ENCODE results near the gene SLC27A1.

The SLC27A1 gene

GRCh38 chr19:17448131-17448967 is 22.0 kb upstream of the SLC27A1 start, which contains the start of gene TMEM221 (continued):
- TF ChIP-seq, protein P1, sequence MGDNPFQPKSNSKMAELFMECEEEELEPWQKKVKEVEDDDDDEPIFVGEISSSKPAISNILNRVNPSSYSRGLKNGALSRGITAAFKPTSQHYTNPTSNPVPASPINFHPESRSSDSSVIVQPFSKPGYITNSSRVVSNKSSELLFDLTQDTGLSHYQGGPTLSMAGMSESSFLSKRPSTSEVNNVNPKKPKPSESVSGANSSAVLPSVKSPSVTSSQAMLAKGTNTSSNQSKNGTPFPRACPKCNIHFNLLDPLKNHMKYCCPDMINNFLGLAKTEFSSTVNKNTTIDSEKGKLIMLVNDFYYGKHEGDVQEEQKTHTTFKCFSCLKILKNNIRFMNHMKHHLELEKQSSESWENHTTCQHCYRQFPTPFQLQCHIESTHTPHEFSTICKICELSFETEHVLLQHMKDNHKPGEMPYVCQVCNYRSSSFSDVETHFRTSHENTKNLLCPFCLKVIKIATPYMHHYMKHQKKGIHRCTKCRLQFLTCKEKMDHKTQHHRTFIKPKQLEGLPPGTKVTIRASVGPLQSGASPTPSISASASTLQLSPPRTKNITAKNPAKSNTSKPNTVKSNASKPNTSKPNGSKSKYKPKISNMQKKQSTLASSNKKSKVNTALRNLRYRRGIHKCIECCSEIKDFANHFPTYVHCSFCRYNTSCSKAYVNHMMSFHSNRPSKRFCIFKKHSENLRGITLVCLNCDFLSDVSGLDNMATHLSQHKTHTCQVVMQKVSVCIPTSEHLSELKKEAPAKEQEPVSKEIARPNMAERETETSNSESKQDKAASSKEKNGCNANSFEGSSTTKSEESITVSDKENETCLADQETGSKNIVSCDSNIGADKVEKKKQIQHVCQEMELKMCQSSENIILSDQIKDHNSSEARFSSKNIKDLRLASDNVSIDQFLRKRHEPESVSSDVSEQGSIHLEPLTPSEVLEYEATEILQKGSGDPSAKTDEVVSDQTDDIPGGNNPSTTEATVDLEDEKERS (tag by site-specific recombination; IDR thresholded peaks at IDR 0.05): no peak
- TF ChIP-seq ZNF274 (IDR thresholded peaks at IDR 0.05; ENCODE audit: low read length): no peak
- TF ChIP-seq ZNF274 (tag by site-specific recombination; IDR thresholded peaks at IDR 0.05; ENCODE audit: borderline replicate concordance): no peak
- TF ChIP-seq KLF8 (tag by site-specific recombination; IDR thresholded peaks at IDR 0.05): peak; percentile 42; the same call in 1 of the 2 replicates
- TF ChIP-seq KLF9 (tag by site-specific recombination; IDR thresholded peaks at IDR 0.05; ENCODE audit: low read depth): peak; percentile 46; the same call in 1 of the 2 replicates
- no peak for TF ChIP-seq HOXD13 (CRISPR knock-in tag; IDR thresholded peaks at IDR 0.05; ENCODE audit: borderline replicate concordance)
- TF ChIP-seq ZNF677 (tag by site-specific recombination; IDR thresholded peaks at IDR 0.05): 0 out of 2 replicates have a peak, but pooled peaks have one; percentile 34
- no peak for TF ChIP-seq ZNF423 (tag by site-specific recombination; IDR thresholded peaks at IDR 0.05)
- no peak for TF ChIP-seq ZNF433 (tag by site-specific recombination; IDR thresholded peaks at IDR 0.05; ENCODE audit: low read depth)
- no peak for TF ChIP-seq KLF17 (tag by site-specific recombination; IDR thresholded peaks at IDR 0.05)
- peak; percentile 36; the same call in 1 of the 2 replicates for TF ChIP-seq SP7 (tag by site-specific recombination; IDR thresholded peaks at IDR 0.05)
- TF ChIP-seq ZBTB8A (tag by site-specific recombination; IDR thresholded peaks at IDR 0.05): peak; percentile 90
- TF ChIP-seq, protein P2, sequence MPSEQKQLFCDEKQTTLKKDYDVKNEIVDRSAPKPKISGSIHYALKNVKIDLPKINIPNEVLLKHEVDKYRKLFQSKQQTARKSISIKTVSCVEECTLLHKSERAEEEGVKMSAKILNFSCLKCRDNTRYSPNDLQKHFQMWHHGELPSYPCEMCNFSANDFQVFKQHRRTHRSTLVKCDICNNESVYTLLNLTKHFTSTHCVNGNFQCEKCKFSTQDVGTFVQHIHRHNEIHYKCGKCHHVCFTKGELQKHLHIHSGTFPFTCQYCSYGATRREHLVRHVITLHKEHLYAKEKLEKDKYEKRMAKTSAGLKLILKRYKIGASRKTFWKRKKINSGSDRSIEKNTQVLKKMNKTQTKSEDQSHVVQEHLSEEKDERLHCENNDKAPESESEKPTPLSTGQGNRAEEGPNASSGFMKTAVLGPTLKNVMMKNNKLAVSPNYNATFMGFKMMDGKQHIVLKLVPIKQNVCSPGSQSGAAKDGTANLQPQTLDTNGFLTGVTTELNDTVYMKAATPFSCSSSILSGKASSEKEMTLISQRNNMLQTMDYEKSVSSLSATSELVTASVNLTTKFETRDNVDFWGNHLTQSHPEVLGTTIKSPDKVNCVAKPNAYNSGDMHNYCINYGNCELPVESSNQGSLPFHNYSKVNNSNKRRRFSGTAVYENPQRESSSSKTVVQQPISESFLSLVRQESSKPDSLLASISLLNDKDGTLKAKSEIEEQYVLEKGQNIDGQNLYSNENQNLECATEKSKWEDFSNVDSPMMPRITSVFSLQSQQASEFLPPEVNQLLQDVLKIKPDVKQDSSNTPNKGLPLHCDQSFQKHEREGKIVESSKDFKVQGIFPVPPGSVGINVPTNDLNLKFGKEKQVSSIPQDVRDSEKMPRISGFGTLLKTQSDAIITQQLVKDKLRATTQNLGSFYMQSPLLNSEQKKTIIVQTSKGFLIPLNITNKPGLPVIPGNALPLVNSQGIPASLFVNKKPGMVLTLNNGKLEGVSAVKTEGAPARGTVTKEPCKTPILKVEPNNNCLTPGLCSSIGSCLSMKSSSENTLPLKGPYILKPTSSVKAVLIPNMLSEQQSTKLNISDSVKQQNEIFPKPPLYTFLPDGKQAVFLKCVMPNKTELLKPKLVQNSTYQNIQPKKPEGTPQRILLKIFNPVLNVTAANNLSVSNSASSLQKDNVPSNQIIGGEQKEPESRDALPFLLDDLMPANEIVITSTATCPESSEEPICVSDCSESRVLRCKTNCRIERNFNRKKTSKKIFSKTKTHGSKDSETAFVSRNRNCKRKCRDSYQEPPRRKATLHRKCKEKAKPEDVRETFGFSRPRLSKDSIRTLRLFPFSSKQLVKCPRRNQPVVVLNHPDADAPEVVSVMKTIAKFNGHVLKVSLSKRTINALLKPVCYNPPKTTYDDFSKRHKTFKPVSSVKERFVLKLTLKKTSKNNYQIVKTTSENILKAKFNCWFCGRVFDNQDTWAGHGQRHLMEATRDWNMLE (tag by site-specific recombination; conservative IDR thresholded peaks at IDR 0.05; ENCODE audit: low read depth): no peak
- no peak for TF ChIP-seq ZFP3 (tag by site-specific recombination; IDR thresholded peaks at IDR 0.05; ENCODE audit: low read depth)
- no peak for TF ChIP-seq ZNF350 (tag by site-specific recombination; IDR thresholded peaks at IDR 0.05)
- TF ChIP-seq ZNF623 (tag by site-specific recombination; IDR thresholded peaks at IDR 0.05): no peak
- TF ChIP-seq ZNF639 (tag by site-specific recombination; IDR thresholded peaks at IDR 0.05): no peak
- TF ChIP-seq ZNF629 (tag by site-specific recombination; IDR thresholded peaks at IDR 0.05): no peak
- TF ChIP-seq ZNF776 (tag by site-specific recombination; IDR thresholded peaks at IDR 0.05; ENCODE audit: borderline replicate concordance): no peak
- no peak for TF ChIP-seq ZBTB49 (tag by site-specific recombination; IDR thresholded peaks at IDR 0.05; ENCODE audit: low read depth)
- 0 out of 2 replicates have a peak, but pooled peaks have one; percentile 10 for TF ChIP-seq ZNF398 (tag by site-specific recombination; IDR thresholded peaks at IDR 0.05)
